SJSA1 (cell line): ENCODE results near the gene GDI2. TPM values are rescaled to one million over a fixed set of nuclear protein-coding genes. Genes with fewer than 3 reads are reported as not detected.
"Not testable (repeated sequence)": the region's sequence is repeated elsewhere in the genome, so short reads cannot be mapped to it uniquely, and the experiment has no call there.

Experiments
- DNase-seq, 2 experiments: peaks; one replicate each; pipeline ENCODE4 v3.0.0-alpha.2; 2015 to 2020; ENCODE audit warnings: low spot score in 2 of 2, low read depth in 1 of 2
- H3K27ac ChIP-seq: fragments of 250-450 bp; sonication (Bioruptor Pico); 2 replicates; pipeline ENCODE4 v1.5.1; 2020; ENCODE audit warnings: mild to moderate bottlenecking, moderate library complexity
- H3K27me3 ChIP-seq: fragments of 250-450 bp; sonication (Bioruptor Pico); replicated peaks from 2 replicates; pipeline ENCODE4 v1.5.1; 2020; ENCODE audit warnings: mild to moderate bottlenecking, moderate library complexity
- H3K36me3 ChIP-seq: fragments of 250-450 bp; sonication (Bioruptor Pico); 2 replicates; pipeline ENCODE4 v1.5.1; 2020; ENCODE audit warnings: mild to moderate bottlenecking
- H3K4me1 ChIP-seq: fragments of 250-450 bp; sonication (Bioruptor Pico); replicated peaks from 2 replicates; pipeline ENCODE4 v1.6.1; 2021; ENCODE audit warnings: mild to moderate bottlenecking
- H3K4me3 ChIP-seq: fragments of 250-450 bp; sonication (Bioruptor Pico); 2 replicates; pipeline ENCODE4 v1.5.1; 2020; ENCODE audit warnings: mild to moderate bottlenecking
- H3K9me3 ChIP-seq: fragments of 250-450 bp; sonication (Bioruptor Pico); replicated peaks from 2 replicates; pipeline ENCODE4 v1.5.1; 2020; ENCODE audit warnings: mild to moderate bottlenecking
- total RNA-seq: library from RNA; depleted of rRNA; stranded (reverse); fragments of >200 nt; shearing (Covaris generic); gene quantifications from 2 replicates; pipeline ENCODE4 v1.2.3, GENCODE V29; 2014

GDI2 gene
- total RNA-seq, 1 experiment from 2014 or later: 444 TPM

GRCh38 chr10:5789626-5790025 lies 23.6 kb downstream of the GDI2 start:
- no peak overlapping the region for H3K27ac ChIP-seq
- H3K9me3 ChIP-seq: no peaks in the 10 kb centered on the region
- no peak for DNase-seq
- H3K27me3 ChIP-seq: no peaks in the 10 kb centered on the region
- peaks cover 91% of the 10 kb centered on the region for H3K36me3 ChIP-seq
- no peaks in the 10 kb centered on the region for H3K4me1 ChIP-seq
- no peak overlapping the region for H3K4me3 ChIP-seq

GRCh38 chr10:5788969-5789368 lies 24.3 kb downstream of the GDI2 start:
- Histone ChIP-seq H3K4me1 (no peaks in the 10 kb centered on the region), H3K4me3 (no peak overlapping the region), H3K9me3 (no peaks in the 10 kb centered on the region), H3K27me3 (no peaks in the 10 kb centered on the region), H3K36me3 (peaks cover 92% of the 10 kb centered on the region), H3K27ac (no peak overlapping the region)
- no peak for DNase-seq

GRCh38 chr10:5783300-5783699 lies 29.9 kb downstream of the GDI2 start:
- Histone ChIP-seq H3K4me1 (no peaks in the 10 kb centered on the region), H3K4me3 (no peak overlapping the region), H3K27ac (no peak overlapping the region), H3K9me3 (no peaks in the 10 kb centered on the region), H3K36me3 (peaks cover 81% of the 10 kb centered on the region), H3K27me3 (no peaks in the 10 kb centered on the region)
- DNase-seq: no peak

GRCh38 chr10:5782174-5782573 lies 31.1 kb downstream of the GDI2 start:
- Histone ChIP-seq H3K27me3 (no peaks in the 10 kb centered on the region), H3K9me3 (no peaks in the 10 kb centered on the region), H3K36me3 (peaks cover 80% of the 10 kb centered on the region), H3K4me1 (peaks cover 3% of the 10 kb centered on the region), H3K4me3 (no peak overlapping the region), H3K27ac (no peak overlapping the region)
- no peak for DNase-seq

- no peak overlapping the region for H3K27ac ChIP-seq
- H3K9me3 ChIP-seq: no peaks in the 10 kb centered on the region
- no peaks in the 10 kb centered on the region for H3K27me3 ChIP-seq
- H3K36me3 ChIP-seq: peaks cover 70% of the 10 kb centered on the region
- DNase-seq: no peak
- H3K4me3 ChIP-seq: no peak overlapping the region
- peaks cover 23% of the 10 kb centered on the region for H3K4me1 ChIP-seq
Observed at GRCh38 chr10:5779730-5780129, 33.5 kb downstream of the GDI2 start.

- not testable (repeated sequence) for DNase-seq, H3K4me3 ChIP-seq, H3K27me3 ChIP-seq, H3K9me3 ChIP-seq, H3K27ac ChIP-seq
- peaks cover 23% of the 10 kb centered on the region for H3K4me1 ChIP-seq
- peaks cover 70% of the 10 kb centered on the region for H3K36me3 ChIP-seq
Observed at GRCh38 chr10:5777758-5778157, 35.5 kb downstream of the GDI2 start.

- H3K9me3 ChIP-seq: no peaks in the 10 kb centered on the region
- no peak overlapping the region for H3K4me3 ChIP-seq
- peaks cover 23% of the 10 kb centered on the region for H3K4me1 ChIP-seq
- H3K27ac ChIP-seq: peak overlapping the region; percentile 33
- H3K36me3 ChIP-seq: peaks cover 70% of the 10 kb centered on the region
- H3K27me3 ChIP-seq: no peaks in the 10 kb centered on the region
- DNase-seq: no peak
Observed at GRCh38 chr10:5776881-5777197, 36.4 kb downstream of the GDI2 start.

GRCh38 chr10:5776136-5776880 lies 36.9 kb downstream of the GDI2 start:
- peak overlapping the region; percentile 33 for H3K27ac ChIP-seq
- H3K36me3 ChIP-seq: peaks cover 74% of the 10 kb centered on the region
- no peak overlapping the region for H3K4me3 ChIP-seq
- DNase-seq: peak in 1 of 2 experiments; percentile 58
- H3K27me3 ChIP-seq: no peaks in the 10 kb centered on the region
- no peaks in the 10 kb centered on the region for H3K9me3 ChIP-seq
- H3K4me1 ChIP-seq: peaks cover 23% of the 10 kb centered on the region

GRCh38 chr10:5775685-5776084 lies 37.5 kb downstream of the GDI2 start:
- DNase-seq: no peak
- Histone ChIP-seq H3K9me3 (no peaks in the 10 kb centered on the region), H3K27ac (no peak overlapping the region), H3K4me3 (no peak overlapping the region), H3K27me3 (no peaks in the 10 kb centered on the region), H3K36me3 (peaks cover 75% of the 10 kb centered on the region), H3K4me1 (peaks cover 23% of the 10 kb centered on the region)

- Histone ChIP-seq H3K9me3 (no peaks in the 10 kb centered on the region), H3K27me3 (no peaks in the 10 kb centered on the region), H3K4me1 (peaks cover 23% of the 10 kb centered on the region), H3K36me3 (peaks cover 75% of the 10 kb centered on the region), H3K4me3 (no peak overlapping the region), H3K27ac (no peak overlapping the region)
- no peak for DNase-seq
Observed at GRCh38 chr10:5774987-5775620, 38.1 kb downstream of the GDI2 start.

GRCh38 chr10:5766189-5766588 lies 47.0 kb downstream of the GDI2 start:
- Histone ChIP-seq H3K27ac (no peak overlapping the region), H3K4me1 (no peaks in the 10 kb centered on the region), H3K27me3 (no peaks in the 10 kb centered on the region), H3K9me3 (no peaks in the 10 kb centered on the region), H3K36me3 (peaks cover 88% of the 10 kb centered on the region), H3K4me3 (no peak overlapping the region)
- DNase-seq: no peak

GRCh38 chr10:5765617-5766016 lies 47.6 kb downstream of the GDI2 start:
- no peak for DNase-seq
- Histone ChIP-seq H3K36me3 (peaks cover 91% of the 10 kb centered on the region), H3K4me1 (no peaks in the 10 kb centered on the region), H3K27me3 (no peaks in the 10 kb centered on the region), H3K9me3 (no peaks in the 10 kb centered on the region), H3K27ac (no peak overlapping the region), H3K4me3 (no peak overlapping the region)

GRCh38 chr10:5764422-5765297 lies 48.6 kb downstream of the GDI2 start:
- H3K27me3 ChIP-seq: no peaks in the 10 kb centered on the region
- H3K9me3 ChIP-seq: no peaks in the 10 kb centered on the region
- H3K4me1 ChIP-seq: no peaks in the 10 kb centered on the region
- no peak overlapping the region for H3K27ac ChIP-seq
- no peak for DNase-seq
- H3K36me3 ChIP-seq: peaks cover 91% of the 10 kb centered on the region
- no peak overlapping the region for H3K4me3 ChIP-seq

- no peaks in the 10 kb centered on the region for H3K27me3 ChIP-seq
- H3K36me3 ChIP-seq: peaks cover 91% of the 10 kb centered on the region
- H3K4me3 ChIP-seq: no peak overlapping the region
- no peaks in the 10 kb centered on the region for H3K9me3 ChIP-seq
- H3K27ac ChIP-seq: no peak overlapping the region
- DNase-seq: no peak
- no peaks in the 10 kb centered on the region for H3K4me1 ChIP-seq
Observed at GRCh38 chr10:5762531-5762930, 50.7 kb downstream of the GDI2 start.
